Testis (tissue), 3 donors: Measurements from ENCODE around the gene RXRG. TPM values are rescaled to one million over a fixed set of nuclear protein-coding genes. Genes with fewer than 3 reads are reported as not detected.

Source experiments
- DNase-seq: peaks from one replicate; pipeline ENCODE4 v3.0.0-alpha.2; 2019
- H3K27ac ChIP-seq, 2 donors: fragments of 200-600 bp; sonication (generic); one replicate each; pipeline ENCODE4 v1.5.1; 2019
- H3K27me3 ChIP-seq: fragments of 200-600 bp; sonication (generic); one replicate; pipeline ENCODE4 v1.5.1; 2019
- H3K36me3 ChIP-seq: fragments of 200-600 bp; sonication (generic); one replicate; pipeline ENCODE4 v1.5.1; 2017; ENCODE audit warnings: low read depth; ENCODE audit errors: missing control alignments
- H3K4me1 ChIP-seq: fragments of 200-600 bp; sonication (generic); one replicate; pipeline ENCODE4 v1.5.1; 2019
- H3K4me3 ChIP-seq, 2 donors: fragments of 200-600 bp; sonication (generic); one replicate each; pipeline ENCODE4 v1.5.1; 2017 to 2019
- H3K9me3 ChIP-seq: fragments of 200-600 bp; sonication (generic); one replicate; pipeline ENCODE4 v1.5.1; 2017
- POLR2A ChIP-seq: fragments of 450-650 bp; IDR thresholded peaks from one replicate; pipeline ENCODE4 v1.6.1; 2017; ENCODE audit warnings: antibody characterized with exemption, mild to moderate bottlenecking, moderate library complexity
- WGBS, 2 donors: methylation state at CpG; one replicate each; pipeline ENCODE4 v1.1.5; 2018; 5-methylcytosine and 5-hydroxymethylcytosine counted together
- intact Hi-C: fragments of 100-400 bp; cut with DNase I; formaldehyde crosslinking; loops from one replicate; pipeline ENCODE4 v1.15.1; 2023; ENCODE audit warnings: low total_unique reads
- polyA plus RNA-seq: library from polyadenylated mRNA; stranded (reverse); fragments of 350-450 nt; fragmentation: Illumina TruSeq; extraction: RNeasy Lipid Tissue Mini Kit (QIAGEN cat#74804); gene quantifications from one replicate; pipeline ENCODE4 v1.2.3, GENCODE V29; 2014; ENCODE audit warnings: low read depth, low replicate concordance; ENCODE audit not compliant: insufficient read depth
- total RNA-seq, 2 donors: library from RNA; depleted of rRNA; stranded (reverse); fragments of >200 nt; gene quantifications; one replicate each; pipeline ENCODE4 v1.2.3, GENCODE V29; 2016
- TF ChIP-seq, protein P1 (sequence below), 3 experiments: fragments of 450-650 bp in 2 of 3; fragments of 200-600 bp in 1 of 3; sonication (generic) in 1 of 3; IDR thresholded peaks; one replicate each; pipeline ENCODE4 v1.5.1; 2016 to 2019; ENCODE audit warnings: antibody characterized with exemption in 3 of 3, mild to moderate bottlenecking in 2 of 3, moderate library complexity in 1 of 3

The RXRG gene
- total and polyA plus RNA-seq, 3 donors from 2014 or later, result 0.24 to 4.0 (median 1.1) TPM

- Histone ChIP-seq H3K27ac (no peak overlapping the region), H3K36me3 (no peaks in the 10 kb centered on the region), H3K9me3 (no peaks in the 10 kb centered on the region), H3K27me3 (no peaks in the 10 kb centered on the region), H3K4me1 (no peaks in the 10 kb centered on the region), H3K4me3 (no peak overlapping the region)
- no peak for TF ChIP-seq POLR2A
- TF ChIP-seq, protein P1, sequence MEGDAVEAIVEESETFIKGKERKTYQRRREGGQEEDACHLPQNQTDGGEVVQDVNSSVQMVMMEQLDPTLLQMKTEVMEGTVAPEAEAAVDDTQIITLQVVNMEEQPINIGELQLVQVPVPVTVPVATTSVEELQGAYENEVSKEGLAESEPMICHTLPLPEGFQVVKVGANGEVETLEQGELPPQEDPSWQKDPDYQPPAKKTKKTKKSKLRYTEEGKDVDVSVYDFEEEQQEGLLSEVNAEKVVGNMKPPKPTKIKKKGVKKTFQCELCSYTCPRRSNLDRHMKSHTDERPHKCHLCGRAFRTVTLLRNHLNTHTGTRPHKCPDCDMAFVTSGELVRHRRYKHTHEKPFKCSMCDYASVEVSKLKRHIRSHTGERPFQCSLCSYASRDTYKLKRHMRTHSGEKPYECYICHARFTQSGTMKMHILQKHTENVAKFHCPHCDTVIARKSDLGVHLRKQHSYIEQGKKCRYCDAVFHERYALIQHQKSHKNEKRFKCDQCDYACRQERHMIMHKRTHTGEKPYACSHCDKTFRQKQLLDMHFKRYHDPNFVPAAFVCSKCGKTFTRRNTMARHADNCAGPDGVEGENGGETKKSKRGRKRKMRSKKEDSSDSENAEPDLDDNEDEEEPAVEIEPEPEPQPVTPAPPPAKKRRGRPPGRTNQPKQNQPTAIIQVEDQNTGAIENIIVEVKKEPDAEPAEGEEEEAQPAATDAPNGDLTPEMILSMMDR (IDR thresholded peaks at IDR 0.05), result no peak
- intact Hi-C loops, result no loop called here
- DNase-seq, result no peak
- WGBS, 2 donors, result 94% methylated on average over 2 to 3 of the region's 3 CpGs
These were observed 9.2 kb upstream of the RXRG start for GRCh38 chr1:165454091-165454610.

DNA sequence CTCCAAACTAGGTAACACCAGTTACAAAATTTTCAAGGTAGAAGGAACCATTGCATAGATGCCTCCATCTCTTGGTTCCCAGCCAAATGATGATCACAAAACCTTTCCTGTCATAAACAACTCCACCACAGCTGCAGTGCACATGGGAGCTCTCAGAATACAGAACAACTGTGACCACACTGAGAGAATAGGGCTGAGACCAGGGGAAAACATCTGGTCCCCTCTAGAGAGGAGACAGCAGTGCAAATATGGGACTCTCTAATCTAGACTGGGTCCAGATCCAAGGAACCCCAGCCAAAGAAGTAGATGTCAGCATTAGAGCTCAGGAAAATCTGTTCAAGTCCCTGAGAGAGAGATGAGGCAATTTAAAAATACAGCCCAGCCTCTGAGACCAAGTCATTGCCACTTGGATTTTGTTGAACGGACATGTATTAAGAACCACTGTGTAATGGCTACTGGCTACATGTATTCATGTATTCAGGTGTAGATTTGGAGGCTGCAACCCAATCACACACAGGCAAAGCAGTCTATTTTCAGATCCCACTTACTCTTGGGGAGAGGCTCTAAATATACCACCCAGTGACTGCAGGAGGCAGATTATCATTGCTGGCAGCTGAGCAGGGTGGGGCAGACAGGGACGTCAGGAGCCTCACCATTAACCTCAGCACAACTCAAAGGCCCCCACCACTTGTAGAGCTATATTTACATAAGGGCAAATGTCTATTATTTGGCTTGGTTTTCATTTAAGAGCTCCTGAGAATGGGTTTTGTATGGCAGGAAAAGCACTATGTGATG is 7.6 kb upstream of the RXRG start:
- 57 to 87% methylated on average over 2 of the region's 2 CpGs for WGBS, 2 donors
- no peak overlapping the region for H3K4me3 ChIP-seq
- TF ChIP-seq POLR2A, result no peak
- TF ChIP-seq, protein P1 (IDR thresholded peaks at IDR 0.05), result no peak
- H3K27me3 ChIP-seq, result no peaks in the 10 kb centered on the region
- no peak overlapping the region for H3K27ac ChIP-seq
- DNase-seq, result no peak
- H3K4me1 ChIP-seq, result no peaks in the 10 kb centered on the region
- intact Hi-C loops, result no loop called here
- H3K36me3 ChIP-seq, result no peaks in the 10 kb centered on the region
- H3K9me3 ChIP-seq, result no peaks in the 10 kb centered on the region

GRCh38 chr1:165451691-165452090 is 6.8 kb upstream of the RXRG start:
- TF ChIP-seq, protein P1 (IDR thresholded peaks at IDR 0.05), result no peak
- TF ChIP-seq POLR2A, result no peak
- intact Hi-C loops, result no loop called here
- H3K4me1 ChIP-seq, result no peaks in the 10 kb centered on the region
- no peak overlapping the region for H3K27ac ChIP-seq
- no peak overlapping the region for H3K4me3 ChIP-seq
- no peaks in the 10 kb centered on the region for H3K27me3 ChIP-seq
- no peaks in the 10 kb centered on the region for H3K9me3 ChIP-seq
- 93 to 95% methylated on average over 2 of the region's 2 CpGs for WGBS, 2 donors
- no peak for DNase-seq
- no peaks in the 10 kb centered on the region for H3K36me3 ChIP-seq

DNA sequence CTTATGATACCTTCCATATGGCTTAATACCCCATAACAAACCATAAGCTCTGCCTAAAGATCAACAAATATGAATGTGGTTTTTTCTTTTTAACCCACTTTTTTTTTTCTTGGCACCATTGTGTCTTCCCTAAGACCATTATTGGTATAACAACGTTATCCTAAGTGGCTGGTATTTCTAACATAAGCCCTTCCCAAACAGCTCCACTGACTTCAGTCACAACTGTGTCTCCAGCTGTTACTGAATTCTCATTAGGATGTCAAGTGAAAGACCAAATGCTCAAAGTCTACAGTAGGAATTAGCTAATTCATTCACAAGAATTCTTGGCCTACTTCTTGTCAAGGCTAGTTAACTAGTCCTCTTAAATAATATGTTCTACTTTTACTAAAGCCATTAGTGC is 4.2 kb upstream of the RXRG start:
- H3K27ac ChIP-seq, result no peak overlapping the region
- H3K27me3 ChIP-seq, result no peaks in the 10 kb centered on the region
- H3K4me1 ChIP-seq, result peaks cover 10% of the 10 kb centered on the region
- no peaks in the 10 kb centered on the region for H3K36me3 ChIP-seq
- H3K9me3 ChIP-seq, result no peaks in the 10 kb centered on the region
- TF ChIP-seq POLR2A, result no peak
- TF ChIP-seq, protein P1 (IDR thresholded peaks at IDR 0.05), result no peak
- DNase-seq, result no peak
- intact Hi-C loops, result no loop called here
- 51 to 63% methylated on average over 1 of the region's 1 CpG for WGBS, 2 donors
- H3K4me3 ChIP-seq, result no peak overlapping the region
